ENCODE data around the gene GNG7.

DNA sequence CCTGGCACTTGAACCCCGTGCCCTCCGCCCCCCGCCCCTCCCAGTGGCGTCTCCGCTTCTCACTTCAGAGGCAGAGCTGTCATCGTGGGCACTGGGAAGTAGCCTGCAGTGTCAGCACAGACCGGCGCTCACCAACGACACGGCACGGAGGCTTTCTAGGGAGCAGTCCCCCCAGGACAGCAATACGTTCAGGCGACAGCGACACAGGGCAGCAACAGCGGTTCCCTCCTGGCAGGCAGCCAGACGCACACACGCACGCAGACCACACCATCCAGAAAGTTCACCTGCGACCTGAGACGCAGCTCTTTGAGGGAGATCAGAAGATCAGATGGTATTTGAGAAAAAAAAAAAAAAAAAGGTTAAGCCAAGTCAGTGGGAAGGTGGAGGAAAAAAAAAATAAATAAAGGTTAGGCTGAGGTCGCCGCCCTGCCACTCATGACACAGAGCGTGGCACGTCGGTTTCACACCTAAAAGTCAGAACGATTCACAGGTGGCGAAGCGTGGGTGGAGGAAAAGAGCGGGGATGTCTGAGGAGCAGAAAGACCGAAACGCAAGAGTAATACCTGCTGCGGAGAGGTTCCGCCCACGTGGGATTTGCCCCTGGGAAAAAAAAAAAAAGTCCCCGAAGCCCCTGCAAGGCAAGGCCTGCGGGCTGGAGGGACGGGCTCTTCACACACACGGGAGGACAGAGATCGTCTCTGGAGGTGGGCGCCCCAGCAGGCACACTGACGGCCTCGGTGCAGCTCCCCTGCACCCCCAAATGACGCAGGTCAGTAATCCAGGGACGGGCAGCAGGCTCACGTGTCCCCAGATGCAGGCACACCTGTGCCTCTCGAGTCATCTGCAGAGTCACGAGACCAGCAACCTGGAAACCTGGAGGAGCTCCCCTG, 94.5 kb downstream of the GNG7 start:
- TF ChIP-seq, protein P1, sequence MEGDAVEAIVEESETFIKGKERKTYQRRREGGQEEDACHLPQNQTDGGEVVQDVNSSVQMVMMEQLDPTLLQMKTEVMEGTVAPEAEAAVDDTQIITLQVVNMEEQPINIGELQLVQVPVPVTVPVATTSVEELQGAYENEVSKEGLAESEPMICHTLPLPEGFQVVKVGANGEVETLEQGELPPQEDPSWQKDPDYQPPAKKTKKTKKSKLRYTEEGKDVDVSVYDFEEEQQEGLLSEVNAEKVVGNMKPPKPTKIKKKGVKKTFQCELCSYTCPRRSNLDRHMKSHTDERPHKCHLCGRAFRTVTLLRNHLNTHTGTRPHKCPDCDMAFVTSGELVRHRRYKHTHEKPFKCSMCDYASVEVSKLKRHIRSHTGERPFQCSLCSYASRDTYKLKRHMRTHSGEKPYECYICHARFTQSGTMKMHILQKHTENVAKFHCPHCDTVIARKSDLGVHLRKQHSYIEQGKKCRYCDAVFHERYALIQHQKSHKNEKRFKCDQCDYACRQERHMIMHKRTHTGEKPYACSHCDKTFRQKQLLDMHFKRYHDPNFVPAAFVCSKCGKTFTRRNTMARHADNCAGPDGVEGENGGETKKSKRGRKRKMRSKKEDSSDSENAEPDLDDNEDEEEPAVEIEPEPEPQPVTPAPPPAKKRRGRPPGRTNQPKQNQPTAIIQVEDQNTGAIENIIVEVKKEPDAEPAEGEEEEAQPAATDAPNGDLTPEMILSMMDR (IDR thresholded peaks at IDR 0.05; ENCODE audit: low read depth, low read length) = no peak
- TF ChIP-seq EZH2phosphoT487 (IDR thresholded peaks at IDR 0.05; ENCODE audit: low read depth) = no peak
